GM12875 (cell line): ENCODE measurements around the gene SRGAP3.

Experiments
- H3K4me3 ChIP-seq: one replicate; pipeline ENCODE4 v1.5.1; 2011; ENCODE audit warnings: low read depth, low read length, control low read depth
- CTCF ChIP-seq: IDR thresholded peaks from 2 replicates; pipeline ENCODE4 v1.5.1; 2011; ENCODE audit warnings: low read depth, mild to moderate bottlenecking, control low read depth, inconsistent platforms, low read length, moderate library complexity, borderline replicate concordance; ENCODE audit not compliant: insufficient read depth

Gene SRGAP3

GRCh38 chr3:9072667-9073009 lies 176.8 kb downstream of the SRGAP3 start:
- no peak for TF ChIP-seq CTCF
- no peak overlapping the region for H3K4me3 ChIP-seq

GRCh38 chr3:9071936-9072666 lies 177.3 kb downstream of the SRGAP3 start:
- TF ChIP-seq CTCF: no peak
- H3K4me3 ChIP-seq: no peak overlapping the region

DNA sequence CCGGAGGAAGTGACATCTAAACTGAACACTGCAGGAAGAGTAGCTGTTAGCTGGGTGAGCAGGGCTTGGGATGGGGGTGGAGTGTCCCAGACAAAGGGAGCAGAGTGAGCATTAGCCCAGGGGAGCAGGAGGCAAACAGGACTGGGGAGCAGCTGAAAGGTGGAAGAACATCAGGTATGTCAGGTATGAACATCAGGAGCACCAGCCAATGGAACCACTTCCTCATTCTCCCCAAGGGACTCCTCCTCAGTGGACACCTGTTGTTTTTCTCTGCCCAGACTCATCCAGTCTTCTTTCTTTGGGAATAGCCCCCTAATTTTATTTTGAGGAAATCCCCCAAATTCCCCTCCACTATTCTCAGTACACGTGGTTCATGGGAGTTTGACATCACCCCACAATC lies 178.5 kb downstream of the SRGAP3 start:
- H3K4me3 ChIP-seq: no peak overlapping the region
- no peak for TF ChIP-seq CTCF

- no peak overlapping the region for H3K4me3 ChIP-seq
- TF ChIP-seq CTCF: no peak
These were observed 179.5 kb downstream of the SRGAP3 start for GRCh38 chr3:9069971-9070370.

GRCh38 chr3:9068051-9068450 lies 181.4 kb downstream of the SRGAP3 start:
- no peak overlapping the region for H3K4me3 ChIP-seq
- no peak for TF ChIP-seq CTCF

- H3K4me3 ChIP-seq: no peak overlapping the region
- TF ChIP-seq CTCF: peak; percentile 86
These were observed 182.0 kb downstream of the SRGAP3 start for GRCh38 chr3:9067352-9067975.

GRCh38 chr3:9066775-9067174 lies 182.7 kb downstream of the SRGAP3 start:
- TF ChIP-seq CTCF: no peak
- no peak overlapping the region for H3K4me3 ChIP-seq
